RWPE2 (cell line): ENCODE results near the gene EPB41.

ENCODE experiments used
- ATAC-seq: fragments of 200-7000 bp; cut with Tn5 transposase; 3 replicates; pipeline ENCODE4 v1.9.1; 2021; ENCODE audit warnings: low read depth
- DNase-seq: peaks from one replicate; pipeline ENCODE4 v3.0.0-alpha.2; 2020; ENCODE audit warnings: low spot score
- H3K27ac ChIP-seq: fragments of 450-650 bp; 2 replicates; pipeline ENCODE4 v1.5.1; 2017; ENCODE audit warnings: mild to moderate bottlenecking; ENCODE audit not compliant: poor library complexity, severe bottlenecking
- H3K27me3 ChIP-seq: fragments of 250-450 bp; sonication (Bioruptor Pico); 2 replicates; pipeline ENCODE4 v1.5.1; 2021; ENCODE audit warnings: mild to moderate bottlenecking, moderate library complexity; ENCODE audit not compliant: insufficient read depth, poor library complexity, severe bottlenecking
- H3K36me3 ChIP-seq: fragments of 250-450 bp; sonication (Bioruptor Pico); 2 replicates; pipeline ENCODE4 v1.5.1; 2020; ENCODE audit warnings: low read depth, mild to moderate bottlenecking, moderate library complexity
- H3K4me1 ChIP-seq: fragments of 250-450 bp; sonication (Bioruptor Pico); 2 replicates; pipeline ENCODE4 v1.5.1; 2021; ENCODE audit warnings: mild to moderate bottlenecking, moderate library complexity; ENCODE audit not compliant: insufficient read depth, poor library complexity, severe bottlenecking
- H3K4me3 ChIP-seq: fragments of 250-450 bp; sonication (Bioruptor Pico); 2 replicates; pipeline ENCODE4 v1.5.1; 2021; ENCODE audit warnings: mild to moderate bottlenecking, moderate library complexity; ENCODE audit not compliant: severe bottlenecking
- H3K9me3 ChIP-seq: fragments of 250-450 bp; sonication (Bioruptor Pico); 2 replicates; pipeline ENCODE4 v1.5.1; 2021; ENCODE audit warnings: mild to moderate bottlenecking, moderate library complexity; ENCODE audit not compliant: severe bottlenecking
- CTCF ChIP-seq: fragments of 450-650 bp; IDR thresholded peaks from one replicate; pipeline ENCODE4 v1.5.1; 2017; ENCODE audit warnings: mild to moderate bottlenecking, moderate library complexity; ENCODE audit not compliant: poor library complexity, severe bottlenecking

Gene EPB41

GRCh38 chr1:28985427-28985826, 71.1 kb downstream of the EPB41 start:
- no peaks in the 10 kb centered on the region for H3K9me3 ChIP-seq
- DNase-seq (no peak), ATAC-seq (no peak)
- no peak for TF ChIP-seq CTCF
- no peaks in the 10 kb centered on the region for H3K4me1 ChIP-seq
- H3K36me3 ChIP-seq = no peaks in the 10 kb centered on the region
- H3K27me3 ChIP-seq = no peaks in the 10 kb centered on the region
- no peak overlapping the region for H3K27ac ChIP-seq
- no peak overlapping the region for H3K4me3 ChIP-seq

DNA sequence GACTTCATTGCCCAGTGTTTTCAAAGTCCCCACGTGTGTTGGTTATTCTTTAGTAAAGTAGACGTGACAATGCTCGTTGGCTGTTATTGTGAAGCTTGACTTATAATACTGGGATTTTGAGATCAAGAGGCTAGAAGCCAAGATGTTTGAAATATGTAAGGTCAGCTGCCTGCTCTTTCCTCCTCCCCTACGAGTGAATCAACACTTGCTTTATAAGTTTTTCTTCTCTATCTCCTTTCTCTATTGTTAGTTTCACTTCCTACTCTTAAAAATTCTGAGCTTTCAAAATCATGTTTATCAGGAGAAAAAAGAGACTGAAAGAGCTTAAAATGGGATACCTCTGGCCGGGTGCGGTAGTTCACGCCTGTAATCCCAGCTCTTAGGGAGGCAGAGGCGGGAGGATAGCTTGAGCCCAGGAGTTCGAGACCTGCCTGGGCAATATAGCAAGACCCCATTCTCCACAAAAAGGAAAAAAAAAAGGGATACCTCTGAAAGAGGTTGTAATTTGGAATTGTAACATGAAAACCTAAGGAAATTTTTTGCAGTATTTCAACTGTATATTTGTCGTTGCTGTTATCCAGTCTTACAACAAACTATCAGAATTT, 72.0 kb downstream of the EPB41 start:
- DNase-seq (no peak), ATAC-seq (no peak)
- no peaks in the 10 kb centered on the region for H3K36me3 ChIP-seq
- H3K4me1 ChIP-seq = no peaks in the 10 kb centered on the region
- H3K27me3 ChIP-seq = no peaks in the 10 kb centered on the region
- no peak overlapping the region for H3K27ac ChIP-seq
- no peak for TF ChIP-seq CTCF
- H3K9me3 ChIP-seq = no peaks in the 10 kb centered on the region
- no peak overlapping the region for H3K4me3 ChIP-seq

DNA sequence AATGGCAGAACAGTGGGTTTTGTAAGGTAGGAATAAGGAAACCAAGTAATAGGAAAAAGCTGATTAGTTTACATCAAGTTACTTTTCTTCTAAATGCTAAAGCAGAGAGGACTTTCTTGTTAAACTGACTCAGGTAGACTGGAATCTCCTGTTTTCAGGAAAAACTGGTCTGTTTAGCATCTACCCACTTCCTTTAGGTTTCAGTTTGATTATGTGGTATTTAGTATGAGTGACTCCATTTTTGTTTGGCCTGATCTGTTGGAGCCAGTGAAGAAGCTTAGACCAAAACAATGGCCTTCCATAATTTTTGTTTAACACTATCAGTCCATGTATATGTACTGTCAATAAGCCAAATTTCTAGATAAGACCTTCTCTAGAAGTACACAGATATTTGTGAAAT, 88.4 kb downstream of the EPB41 start:
- TF ChIP-seq CTCF = no peak
- Histone ChIP-seq H3K9me3 (no peaks in the 10 kb centered on the region), H3K4me3 (no peak overlapping the region), H3K36me3 (no peaks in the 10 kb centered on the region), H3K27ac (no peak overlapping the region), H3K27me3 (no peaks in the 10 kb centered on the region), H3K4me1 (peaks cover 3% of the 10 kb centered on the region)
- DNase-seq (no peak), ATAC-seq (no peak)

- Histone ChIP-seq H3K36me3 (no peaks in the 10 kb centered on the region), H3K4me1 (peaks cover 3% of the 10 kb centered on the region), H3K27me3 (no peaks in the 10 kb centered on the region), H3K9me3 (no peaks in the 10 kb centered on the region), H3K27ac (no peak overlapping the region), H3K4me3 (no peak overlapping the region)
- TF ChIP-seq CTCF = no peak
- DNase-seq (no peak), ATAC-seq (no peak)
Observed at GRCh38 chr1:29004288-29004687, 89.9 kb downstream of the EPB41 start.

- DNase-seq (no peak), ATAC-seq (no peak)
- no peak overlapping the region for H3K27ac ChIP-seq
- H3K9me3 ChIP-seq = no peaks in the 10 kb centered on the region
- TF ChIP-seq CTCF = no peak
- peaks cover 3% of the 10 kb centered on the region for H3K4me1 ChIP-seq
- no peak overlapping the region for H3K4me3 ChIP-seq
- H3K36me3 ChIP-seq = no peaks in the 10 kb centered on the region
- H3K27me3 ChIP-seq = no peaks in the 10 kb centered on the region
Observed at GRCh38 chr1:29004798-29005197, 90.4 kb downstream of the EPB41 start.
